K562 (cell line): ENCODE data around the gene MESP1. TPM values are rescaled to one million over a fixed set of nuclear protein-coding genes. Genes with fewer than 3 reads are reported as not detected.

Experiments used
- ATAC-seq: fragments of 200-7000 bp; cut with Tn5 transposase; 3 replicates; pipeline ENCODE4 v1.9.1; 2020; ENCODE audit warnings: moderate library complexity
- BruUV-seq: library from RNA; stranded (reverse); fragments of 400-500 nt; replicated peaks from 2 replicates; lab custom pipeline; 2021; lab: Mats Ljungman, UMichigan
- CTCF ChIA-PET: fragments of 300-600 bp; formaldehyde crosslinking; extraction: SDS; loops from one replicate; lab custom pipeline; 2021; ENCODE audit warnings: low intra/inter-chr PET ratio; lab: Yijun Ruan, JAX
- POLR2A ChIA-PET: fragments of 300-600, 350-650 bp; sonication (Branson Sonifier 250); formaldehyde crosslinking; extraction: SDS; loops from one replicate; lab custom pipeline; 2021; ENCODE audit warnings: antibody characterized with exemption, inconsistent platforms; lab: Yijun Ruan, JAX
- DNase-seq, 4 experiments: peaks; one replicate each; pipeline versions ENCODE4 v3.0.0 to v3.0.0-alpha.2; 2011 to 2018; ENCODE audit warnings: low spot score in 3 of 4, mixed read lengths in 3 of 4; ENCODE audit errors: extremely low read depth in 1 of 4
- FAIRE-seq: peaks from 2 replicates; lab custom pipeline; 2011; peaks lifted over from hg19 to GRCh38; lab: Jason Lieb, UNC
- H2AFZ ChIP-seq: 2 replicates; pipeline ENCODE4 v1.6.0; 2011; ENCODE audit warnings: low read depth, low read length, control low read depth, inconsistent platforms
- H3K27ac ChIP-seq: fragments of 200-600 bp; 3 replicates; pipeline ENCODE4 v1.8.0; 2011; ENCODE audit warnings: low read depth, mild to moderate bottlenecking, control low read depth, inconsistent platforms, low read length, moderate library complexity, mixed read lengths; ENCODE audit errors: extremely low read depth
- H3K27me3 ChIP-seq, 2 experiments: fragments of 300-600 bp in 1 of 2; 2 replicates in 1 of 2; 3 replicates in 1 of 2; pipeline versions ENCODE4 v1.6.0 to v1.8.0; 2011; ENCODE audit warnings: inconsistent platforms in 2 of 2, low read length in 2 of 2, mild to moderate bottlenecking in 1 of 2, mixed read lengths in 1 of 2, moderate library complexity in 1 of 2; ENCODE audit not compliant: control insufficient read depth in 2 of 2, insufficient read depth in 2 of 2
- H3K36me3 ChIP-seq: fragments of 300-600 bp; 3 replicates; pipeline ENCODE4 v1.8.0; 2011; ENCODE audit warnings: mild to moderate bottlenecking, low read length, inconsistent platforms; ENCODE audit not compliant: control insufficient read depth, insufficient read depth
- H3K4me1 ChIP-seq, 2 experiments: fragments of 200-600 bp in 1 of 2; replicated peaks in 1 of 2; 2 replicates in 1 of 2; 3 replicates in 1 of 2; pipeline versions ENCODE4 v1.5.1 to v1.8.0; 2011; ENCODE audit warnings: inconsistent platforms in 2 of 2, low read length in 2 of 2, mild to moderate bottlenecking in 1 of 2, mixed read lengths in 1 of 2, moderate library complexity in 1 of 2; ENCODE audit not compliant: control insufficient read depth in 2 of 2, insufficient read depth in 2 of 2
- H3K4me2 ChIP-seq: 2 replicates; pipeline ENCODE4 v1.6.1; 2011; ENCODE audit warnings: low read length, control low read depth, inconsistent platforms, mixed read lengths; ENCODE audit not compliant: insufficient read depth
- H3K4me3 ChIP-seq: fragments of 200-600 bp; sonication (generic), shearing (Covaris generic); 2 replicates; pipeline ENCODE4 v1.5.1; 2016; ENCODE audit warnings: control low read depth, inconsistent platforms
- H3K79me2 ChIP-seq: fragments of 200-600 bp; 3 replicates; pipeline ENCODE4 v1.8.0; 2011; ENCODE audit warnings: low read length, inconsistent platforms; ENCODE audit not compliant: control insufficient read depth, insufficient read depth
- H3K9ac ChIP-seq, 2 experiments: 2 replicates each; pipeline versions ENCODE4 v1.6.0 to v1.6.1; 2011; ENCODE audit warnings: low read depth in 2 of 2, low read length in 2 of 2, control low read depth in 1 of 2, inconsistent platforms in 1 of 2, mild to moderate bottlenecking in 1 of 2, mixed read lengths in 1 of 2; ENCODE audit not compliant: insufficient read depth in 1 of 2
- H3K9me1 ChIP-seq: one replicate; pipeline ENCODE4 v1.6.0; 2011; ENCODE audit warnings: inconsistent platforms, mild to moderate bottlenecking, low read length, moderate library complexity; ENCODE audit not compliant: control insufficient read depth, insufficient read depth
- H3K9me3 ChIP-seq: replicated peaks from 2 replicates; pipeline ENCODE4 v1.5.1; 2011; ENCODE audit warnings: low read depth, low read length, inconsistent platforms; ENCODE audit not compliant: control insufficient read depth, insufficient read depth
- H4K20me1 ChIP-seq: replicated peaks from 2 replicates; pipeline ENCODE4 v1.6.1; 2011; ENCODE audit warnings: low read length, inconsistent platforms, mixed read lengths; ENCODE audit not compliant: control insufficient read depth, insufficient read depth
- CC2D1A ChIP-seq: fragments of 450-650 bp; IDR thresholded peaks from 2 replicates; pipeline ENCODE4 v1.6.1; 2017; ENCODE audit warnings: mild to moderate bottlenecking
- CREBBP ChIP-seq: IDR thresholded peaks from one replicate; pipeline ENCODE4 v1.6.1; 2012; ENCODE audit warnings: low read depth, mild to moderate bottlenecking, control low read depth, inconsistent platforms, low read length
- ETS2 ChIP-seq: IDR thresholded peaks from 2 replicates; pipeline ENCODE4 v1.6.1; 2016; ENCODE audit warnings: borderline replicate concordance, missing genetic modification characterization, mild to moderate bottlenecking, moderate library complexity, missing compliant biosample characterization; ENCODE audit not compliant: poor library complexity, severe bottlenecking
- EWSR1 ChIP-seq: fragments of 450-650 bp; IDR thresholded peaks from 2 replicates; pipeline ENCODE4 v1.6.1; 2018; ENCODE audit warnings: borderline replicate concordance, mild to moderate bottlenecking, low read depth, moderate library complexity; ENCODE audit not compliant: partially characterized antibody
- LCOR ChIP-seq: sonication (generic); formaldehyde crosslinking; IDR thresholded peaks from 2 replicates; pipeline ENCODE4 v1.8.0; 2022; ENCODE audit warnings: mild to moderate bottlenecking, missing genetic modification reagents
- NFIX ChIP-seq: fragments of 250-450 bp; sonication (Bioruptor Pico); IDR thresholded peaks from 2 replicates; pipeline ENCODE4 v1.4.0; 2020; ENCODE audit warnings: low read depth, mild to moderate bottlenecking, moderate library complexity
- NR2C2 ChIP-seq, 2 experiments: fragments of 200-800 bp in 1 of 2; sonication (Bioruptor generic) in 1 of 2; sonication (generic) in 1 of 2; formaldehyde crosslinking in 1 of 2; IDR thresholded peaks; 2 replicates each; pipeline versions ENCODE4 v1.6.1 to v1.8.0; 2016 to 2022; ENCODE audit warnings: mild to moderate bottlenecking in 1 of 2, missing compliant biosample characterization in 1 of 2, missing genetic modification characterization in 1 of 2, missing genetic modification reagents in 1 of 2
- NR3C1 ChIP-seq: sonication (generic); formaldehyde crosslinking; IDR thresholded peaks from 2 replicates; pipeline ENCODE4 v1.8.1; 2022; ENCODE audit warnings: missing genetic modification reagents
- RNF2 ChIP-seq: sonication (generic); IDR thresholded peaks from 2 replicates; pipeline ENCODE4 v1.6.1; 2016
- SAFB2 ChIP-seq: fragments of 200-400 bp; formaldehyde crosslinking; IDR thresholded peaks from 2 replicates; pipeline ENCODE4 v1.6.1; 2018; ENCODE audit warnings: borderline replicate concordance, low read length, low read depth, moderate library complexity; ENCODE audit not compliant: severe bottlenecking
- SAP30 ChIP-seq: fragments of 200-600 bp; sonication (generic); IDR thresholded peaks from 2 replicates; pipeline ENCODE4 v1.6.1; 2012; ENCODE audit warnings: borderline replicate concordance, low read depth, mild to moderate bottlenecking, moderate library complexity, low read length, control low read depth, inconsistent platforms; ENCODE audit not compliant: insufficient read depth, poor library complexity, severe bottlenecking
- STAT5A ChIP-seq: IDR thresholded peaks from 2 replicates; pipeline ENCODE4 v1.6.1; 2012; ENCODE audit warnings: low read length, inconsistent platforms, borderline replicate concordance
- TAF9B ChIP-seq: fragments of 450-650 bp; IDR thresholded peaks from 2 replicates; pipeline ENCODE4 v1.6.1; 2018; ENCODE audit warnings: mild to moderate bottlenecking; ENCODE audit not compliant: partially characterized antibody
- TBL1XR1 ChIP-seq, 2 experiments: IDR thresholded peaks; 2 replicates each; pipeline ENCODE4 v1.6.1; 2012; ENCODE audit warnings: improper control_type of control experiment in 2 of 2, low read length in 2 of 2, mild to moderate bottlenecking in 1 of 2
- YY1 ChIP-seq, 3 experiments: IDR thresholded peaks; 2 replicates each; pipeline ENCODE4 v1.6.1; 2011; ENCODE audit warnings: low read length in 2 of 3, mild to moderate bottlenecking in 2 of 3, moderate library complexity in 2 of 3, borderline replicate concordance in 1 of 3, control low read depth in 1 of 3, low read depth in 1 of 3; ENCODE audit not compliant: insufficient read depth in 3 of 3, insufficient replicate concordance in 2 of 3, control insufficient read depth in 1 of 3, insufficient read length in 1 of 3; ENCODE audit errors: extremely low read depth in 1 of 3
- ZC3H11A ChIP-seq: IDR thresholded peaks from 2 replicates; pipeline ENCODE4 v1.6.1; 2012; ENCODE audit warnings: low read depth, low read length, improper control_type of control experiment
- ZNF134 ChIP-seq: fragments of 250-450 bp; sonication (Bioruptor Pico); conservative IDR thresholded peaks from 2 replicates; pipeline ENCODE4 v1.4.0; 2020
- WGBS: fragments of 100-300 bp; shearing (Covaris generic); methylation state at CpG from one replicate; pipeline ENCODE4 v1.1.6; 2016; ENCODE audit warnings: low coverage, mixed read lengths; ENCODE audit not compliant: insufficient coverage; ENCODE audit errors: missing lambda C conversion rate; 5-methylcytosine and 5-hydroxymethylcytosine counted together
- in situ Hi-C: fragments of 300-500 bp; cut with MboI; formaldehyde crosslinking; loops from 4 replicates; pipeline ENCODE4 v1.15.0; 2018; ENCODE audit warnings: inconsistent platforms, mixed read lengths
- intact Hi-C: fragments of 100-400 bp; cut with micrococcal nuclease; formaldehyde crosslinking; loops from 2 replicates; pipeline ENCODE4 v1.14.2; 2022
- polyA plus RNA-seq, 8 experiments: library from polyadenylated mRNA; depleted of rRNA in 4 of 8; stranded (reverse) in 5 of 8; unstranded in 3 of 8; fragments of >200 nt; fragmentation: Nextera tagmentation in 2 of 8; fragmentation: Illumina TruSeq in 1 of 8; extraction: Ambion mirVana in 2 of 8; extraction: Trizol in 1 of 8; gene quantifications; 2 replicates each; pipeline versions ENCODE4 v1.2.1 to v1.2.3, GENCODE V29; 2011 to 2014; ENCODE audit warnings: inconsistent platforms in 1 of 8, missing spikeins in 1 of 8
- total RNA-seq, 7 experiments: library from RNA; depleted of rRNA in 6 of 7; stranded (reverse); fragments of >200 nt in 6 of 7; fragmentation: Illumina TruSeq in 2 of 7; extraction: Trizol in 2 of 7; gene quantifications; 2 replicates each; pipeline versions ENCODE4 v1.2.1 to v1.2.3, GENCODE V29; 2011 to 2021; ENCODE audit warnings: low replicate concordance in 1 of 7
- TF ChIP-seq, protein P1 (sequence below): fragments of 200-800 bp; sonication (Bioruptor generic); IDR thresholded peaks from 2 replicates; pipeline ENCODE4 v1.6.1; 2016; ENCODE audit warnings: missing genetic modification characterization, missing compliant biosample characterization

The MESP1 gene
- total and polyA plus RNA-seq, 9 of the 15 experiments (the other 6 are each of a cell fraction or from before 2014, with no cell fraction given), result 0.14 to 1.1 (median 0.36) TPM; not detected in 4

DNA sequence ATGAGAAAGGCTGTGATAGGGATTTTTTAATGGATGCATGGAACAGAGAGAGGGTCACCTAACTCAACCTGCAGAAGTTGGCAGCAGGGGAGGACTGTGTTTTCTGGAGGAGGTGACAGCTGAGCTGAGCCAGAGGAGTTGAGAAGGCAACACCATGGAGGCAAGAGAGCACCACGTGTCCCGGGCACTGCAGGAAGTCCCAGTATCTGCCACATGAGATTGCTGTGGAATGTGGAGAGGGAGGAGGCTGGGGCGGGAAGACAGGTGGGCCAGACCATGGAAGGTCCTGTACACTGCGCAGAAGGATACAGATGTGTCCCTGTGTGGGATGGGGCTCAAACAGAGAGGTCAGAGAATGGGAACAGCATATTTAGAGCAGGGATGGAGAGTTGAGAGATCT, 15.3 kb downstream of the MESP1 start:
- no peaks in the 10 kb centered on the region for H3K9me1 ChIP-seq
- intact Hi-C loops (no loop called here), in situ Hi-C loops (loop anchor here (10.0 kb wide), 1 partner anchor 339 kb away; no protein-coding TSS in a partner anchor)
- no peaks in the 10 kb centered on the region for H4K20me1 ChIP-seq
- no peak overlapping the region for H3K9ac ChIP-seq
- WGBS, result 0% methylated on average over 4 of the region's 4 CpGs
- H3K4me3 ChIP-seq, result no peak overlapping the region
- H3K27ac ChIP-seq, result no peak overlapping the region
- ChIA-PET POLR2A (no interaction called here), CTCF (no interaction called here)
- no peak for ATAC-seq
- no peaks in the 10 kb centered on the region for H3K36me3 ChIP-seq
- DNase-seq, result no peak
- H3K4me2 ChIP-seq, result no peak overlapping the region
- H3K79me2 ChIP-seq, result no peaks in the 10 kb centered on the region
- no peaks in the 10 kb centered on the region for H3K9me3 ChIP-seq
- no peaks in the 10 kb centered on the region for H3K4me1 ChIP-seq
- H2AFZ ChIP-seq, result no peak overlapping the region
- peaks cover 11 to 41% of the 10 kb centered on the region in 2 experiments; a peak in 4 of 5 replicates for H3K27me3 ChIP-seq
- no TSS peak for BruUV-seq
- no peak for FAIRE-seq
- TF ChIP-seq EWSR1 (no peak), YY1 (IDR thresholded peaks at IDR 0.05; ENCODE audit: borderline replicate concordance in 1 of 3, control insufficient read depth in 1 of 3, extremely low read depth in 1 of 3, insufficient read depth in 3 of 3, insufficient read length in 1 of 3, insufficient replicate concordance in 2 of 3, low read depth in 1 of 3, low read length in 2 of 3) (no peak), TBL1XR1 (IDR thresholded peaks at IDR 0.05; ENCODE audit: low read length in 2 of 2) (no peak), ZC3H11A (no peak), RNF2 (no peak), NFIX (no peak), LCOR (no peak), NR2C2 (CRISPR knock-in tag; IDR thresholded peaks at IDR 0.05) (no peak), NR2C2 (tag; IDR thresholded peaks at IDR 0.05) (no peak), ETS2 (no peak), NR3C1 (no peak), STAT5A (no peak), SAP30 (no peak), CREBBP (no peak), ZNF134 (CRISPR knock-in tag) (no peak), SAFB2 (no peak), CC2D1A (no peak), TAF9B (no peak)
- TF ChIP-seq, protein P1, sequence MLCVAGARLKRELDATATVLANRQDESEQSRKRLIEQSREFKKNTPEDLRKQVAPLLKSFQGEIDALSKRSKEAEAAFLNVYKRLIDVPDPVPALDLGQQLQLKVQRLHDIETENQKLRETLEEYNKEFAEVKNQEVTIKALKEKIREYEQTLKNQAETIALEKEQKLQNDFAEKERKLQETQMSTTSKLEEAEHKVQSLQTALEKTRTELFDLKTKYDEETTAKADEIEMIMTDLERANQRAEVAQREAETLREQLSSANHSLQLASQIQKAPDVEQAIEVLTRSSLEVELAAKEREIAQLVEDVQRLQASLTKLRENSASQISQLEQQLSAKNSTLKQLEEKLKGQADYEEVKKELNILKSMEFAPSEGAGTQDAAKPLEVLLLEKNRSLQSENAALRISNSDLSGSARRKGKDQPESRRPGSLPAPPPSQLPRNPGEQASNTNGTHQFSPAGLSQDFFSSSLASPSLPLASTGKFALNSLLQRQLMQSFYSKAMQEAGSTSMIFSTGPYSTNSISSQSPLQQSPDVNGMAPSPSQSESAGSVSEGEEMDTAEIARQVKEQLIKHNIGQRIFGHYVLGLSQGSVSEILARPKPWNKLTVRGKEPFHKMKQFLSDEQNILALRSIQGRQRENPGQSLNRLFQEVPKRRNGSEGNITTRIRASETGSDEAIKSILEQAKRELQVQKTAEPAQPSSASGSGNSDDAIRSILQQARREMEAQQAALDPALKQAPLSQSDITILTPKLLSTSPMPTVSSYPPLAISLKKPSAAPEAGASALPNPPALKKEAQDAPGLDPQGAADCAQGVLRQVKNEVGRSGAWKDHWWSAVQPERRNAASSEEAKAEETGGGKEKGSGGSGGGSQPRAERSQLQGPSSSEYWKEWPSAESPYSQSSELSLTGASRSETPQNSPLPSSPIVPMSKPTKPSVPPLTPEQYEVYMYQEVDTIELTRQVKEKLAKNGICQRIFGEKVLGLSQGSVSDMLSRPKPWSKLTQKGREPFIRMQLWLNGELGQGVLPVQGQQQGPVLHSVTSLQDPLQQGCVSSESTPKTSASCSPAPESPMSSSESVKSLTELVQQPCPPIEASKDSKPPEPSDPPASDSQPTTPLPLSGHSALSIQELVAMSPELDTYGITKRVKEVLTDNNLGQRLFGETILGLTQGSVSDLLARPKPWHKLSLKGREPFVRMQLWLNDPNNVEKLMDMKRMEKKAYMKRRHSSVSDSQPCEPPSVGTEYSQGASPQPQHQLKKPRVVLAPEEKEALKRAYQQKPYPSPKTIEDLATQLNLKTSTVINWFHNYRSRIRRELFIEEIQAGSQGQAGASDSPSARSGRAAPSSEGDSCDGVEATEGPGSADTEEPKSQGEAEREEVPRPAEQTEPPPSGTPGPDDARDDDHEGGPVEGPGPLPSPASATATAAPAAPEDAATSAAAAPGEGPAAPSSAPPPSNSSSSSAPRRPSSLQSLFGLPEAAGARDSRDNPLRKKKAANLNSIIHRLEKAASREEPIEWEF (CRISPR knock-in tag), result no peak
